SK-N-MC (cell line): ENCODE measurements around the gene RND1.
"Not testable (repeated sequence)": the region's sequence is repeated elsewhere in the genome, so short reads cannot be mapped to it uniquely, and the experiment has no call there.

Source experiments
- DNase-seq: peaks from one replicate; pipeline ENCODE4 v3.0.0-alpha.2; 2011; ENCODE audit warnings: low read depth, low spot score
- H3K27ac ChIP-seq: fragments of 200-600 bp; sonication (generic); 2 replicates; pipeline ENCODE4 v1.5.1; 2016; ENCODE audit warnings: mixed run types
- H3K36me3 ChIP-seq: fragments of 200-600 bp; sonication (generic); 2 replicates; pipeline ENCODE4 v1.6.1; 2017; ENCODE audit warnings: antibody characterized with exemption, low read length, mixed read lengths; ENCODE audit not compliant: insufficient read depth
- H3K4me3 ChIP-seq: fragments of 200-600 bp; sonication (generic); 2 replicates; pipeline ENCODE4 v1.5.1; 2016
- H3K9ac ChIP-seq: fragments of 200-600 bp; sonication (generic); 2 replicates; pipeline ENCODE4 v1.8.0; 2017; ENCODE audit warnings: mixed run types, mixed read lengths; ENCODE audit not compliant: insufficient read length
- H3K9me3 ChIP-seq: fragments of 200-600 bp; sonication (generic); 2 replicates; pipeline ENCODE4 v1.6.1; 2017; ENCODE audit warnings: low read depth, mild to moderate bottlenecking, antibody characterized with exemption, low read length, moderate library complexity, mixed read lengths
- EZH2 ChIP-seq: fragments of 200-600 bp; sonication (generic); IDR thresholded peaks from one replicate; pipeline ENCODE4 v1.6.1; 2017; ENCODE audit warnings: antibody characterized with exemption
- FOXP2 ChIP-seq: optimal IDR thresholded peaks from 2 replicates; pipeline ENCODE3; 2011; ENCODE audit warnings: mild to moderate bottlenecking, moderate library complexity; ENCODE audit not compliant: insufficient read depth; ENCODE audit errors: extremely low read length, control extremely low read depth
- POLR2AphosphoS5 ChIP-seq: IDR thresholded peaks from 2 replicates; pipeline ENCODE4 v1.6.1; 2012; ENCODE audit warnings: mild to moderate bottlenecking, low read depth, low read length, borderline replicate concordance

The RND1 gene

GRCh38 chr12:48859607-48860006 is 6.1 kb downstream of the RND1 start:
- Histone ChIP-seq H3K36me3 (no peaks in the 10 kb centered on the region), H3K27ac (no peak overlapping the region), H3K9ac (no peak overlapping the region), H3K9me3 (no peaks in the 10 kb centered on the region), H3K4me3 (no peak overlapping the region)
- DNase-seq: no peak
- TF ChIP-seq POLR2AphosphoS5: no peak
- TF ChIP-seq EZH2: no peak
- TF ChIP-seq FOXP2: no peak

GRCh38 chr12:48858043-48858442 is 7.6 kb downstream of the RND1 start:
- Histone ChIP-seq H3K9ac (no peak overlapping the region), H3K27ac (no peak overlapping the region), H3K9me3 (no peaks in the 10 kb centered on the region), H3K4me3 (no peak overlapping the region), H3K36me3 (no peaks in the 10 kb centered on the region)
- TF ChIP-seq POLR2AphosphoS5 (no peak), EZH2 (no peak), FOXP2 (no peak)
- no peak for DNase-seq

DNA sequence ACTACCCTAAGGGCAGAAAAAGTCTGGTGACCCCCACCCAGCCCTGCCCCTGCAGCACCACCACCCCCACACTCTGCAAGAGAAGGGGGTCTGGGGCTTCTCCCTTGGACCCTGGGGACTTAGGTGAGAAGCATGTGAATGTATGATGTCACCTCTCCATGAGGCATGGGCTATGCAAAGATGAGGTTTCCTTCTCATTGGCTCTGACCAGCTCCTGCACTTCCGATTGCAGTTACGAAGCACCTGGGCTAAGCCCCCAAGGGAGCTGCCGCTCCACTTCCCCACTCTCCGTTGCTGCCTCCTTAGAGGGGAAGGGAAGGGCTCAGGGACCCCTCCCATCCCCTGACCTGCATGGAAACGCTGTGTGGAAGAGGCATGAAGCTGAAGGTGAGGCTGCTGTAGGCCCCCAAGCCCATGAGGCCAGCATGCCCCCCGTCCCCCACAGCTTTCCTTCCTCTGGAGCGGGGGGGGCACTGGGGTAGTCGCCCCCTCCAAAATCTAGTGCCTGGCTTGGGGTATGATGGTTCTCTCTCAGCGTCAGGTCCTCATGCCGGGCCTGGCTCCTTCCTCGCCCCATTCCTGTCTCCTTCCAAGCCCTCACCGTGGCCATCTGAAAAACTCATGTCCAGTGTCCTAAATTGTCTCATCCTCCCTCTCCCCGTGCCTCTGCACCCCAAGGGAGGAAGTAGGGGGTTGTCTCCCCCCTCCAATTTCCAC is 8.2 kb downstream of the RND1 start:
- TF ChIP-seq FOXP2 (no peak), POLR2AphosphoS5 (no peak), EZH2 (no peak)
- Histone ChIP-seq H3K9me3 (no peaks in the 10 kb centered on the region), H3K9ac (no peak overlapping the region), H3K36me3 (no peaks in the 10 kb centered on the region), H3K27ac (no peak overlapping the region), H3K4me3 (no peak overlapping the region)
- DNase-seq: no peak

DNA sequence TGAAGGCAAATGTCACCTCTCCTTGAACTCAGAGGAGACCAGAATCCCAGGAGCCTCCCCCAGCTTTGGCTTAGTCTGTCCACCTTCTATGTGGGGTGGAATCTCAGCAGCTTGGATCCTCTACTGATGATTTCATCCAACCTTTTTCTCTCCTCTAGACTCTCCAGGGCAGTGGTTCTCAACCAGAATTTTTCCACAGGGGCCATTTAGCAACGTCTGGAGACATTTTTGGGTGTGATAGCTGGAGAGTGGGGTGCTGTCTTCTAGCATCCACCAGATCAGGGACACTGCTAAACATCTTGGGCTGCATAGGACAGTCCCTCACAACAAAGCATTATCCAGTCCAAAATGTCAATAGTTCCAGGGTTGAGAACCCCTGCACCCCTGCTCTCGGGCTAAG is 9.3 kb downstream of the RND1 start:
- H3K9ac ChIP-seq: no peak overlapping the region
- DNase-seq: no peak
- H3K36me3 ChIP-seq: no peaks in the 10 kb centered on the region
- H3K9me3 ChIP-seq: no peaks in the 10 kb centered on the region
- H3K27ac ChIP-seq: no peak overlapping the region
- no peak overlapping the region for H3K4me3 ChIP-seq
- TF ChIP-seq EZH2 (no peak), FOXP2 (no peak), POLR2AphosphoS5 (no peak)

GRCh38 chr12:48854932-48855331 is 10.7 kb downstream of the RND1 start:
- H3K4me3 ChIP-seq, H3K27ac ChIP-seq, H3K36me3 ChIP-seq, H3K9ac ChIP-seq, H3K9me3 ChIP-seq, DNase-seq: not testable (repeated sequence)

- Histone ChIP-seq H3K4me3 (no peak overlapping the region), H3K27ac (no peak overlapping the region), H3K9ac (no peak overlapping the region), H3K9me3 (no peaks in the 10 kb centered on the region), H3K36me3 (peaks cover 14% of the 10 kb centered on the region)
- TF ChIP-seq POLR2AphosphoS5 (no peak), EZH2 (no peak), FOXP2 (no peak)
- DNase-seq: no peak
These were observed 11.2 kb downstream of the RND1 start for GRCh38 chr12:48854488-48854887.

DNA sequence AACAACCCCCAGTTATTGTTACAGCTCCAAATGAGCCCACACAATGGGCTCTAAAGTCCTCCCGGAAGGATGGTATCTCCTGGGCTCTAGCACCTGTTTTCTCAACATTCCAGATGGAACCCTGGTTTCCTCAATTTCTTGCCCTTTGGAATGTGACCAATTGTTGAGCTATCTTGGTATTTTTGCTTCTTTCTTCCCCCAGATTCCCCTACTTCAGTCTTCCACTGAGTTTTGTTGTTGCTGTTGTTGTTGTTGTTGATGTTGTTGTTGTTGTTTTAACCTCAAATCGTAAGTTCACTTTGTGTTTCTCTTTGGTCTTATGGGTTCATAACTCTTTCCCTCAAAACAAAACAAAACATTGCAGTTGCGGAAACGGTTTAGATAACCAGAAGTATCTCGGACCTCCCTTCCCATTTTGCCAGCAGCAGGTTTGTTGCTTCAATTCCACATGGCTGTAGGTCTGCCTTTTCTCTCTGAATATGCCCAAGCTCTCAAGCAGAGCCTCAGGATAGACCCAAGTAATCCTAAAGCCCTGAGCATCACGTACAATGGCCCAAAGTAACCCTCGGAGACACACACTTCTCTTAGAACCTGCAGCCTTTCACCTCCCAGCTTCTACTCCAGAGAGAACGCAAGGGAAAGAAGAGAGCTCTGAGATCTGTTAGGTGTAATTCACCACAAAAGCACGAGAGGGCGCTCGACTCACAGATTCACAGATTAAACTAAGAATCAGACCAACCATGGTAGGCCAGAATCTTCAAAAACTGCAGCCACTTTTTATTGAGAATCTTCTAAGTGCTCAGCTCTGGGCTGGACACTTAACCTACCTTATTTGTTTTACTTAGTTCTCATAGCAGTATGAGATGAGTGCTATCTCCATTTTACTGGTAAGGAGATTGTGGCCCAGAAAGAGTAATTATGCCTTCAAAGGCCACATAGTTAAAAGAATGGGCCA is 12.7 kb downstream of the RND1 start:
- Histone ChIP-seq H3K4me3 (peak overlapping the region; percentile 96), H3K9me3 (no peaks in the 10 kb centered on the region), H3K9ac (peak overlapping the region; percentile 88), H3K27ac (0 out of 2 replicates have a peak overlapping the region, but pooled peaks have one; percentile 25), H3K36me3 (peaks cover 17% of the 10 kb centered on the region)
- no peak for TF ChIP-seq FOXP2
- peak; percentile 45; the same call in 1 of the 2 replicates for TF ChIP-seq POLR2AphosphoS5
- DNase-seq: peak; percentile 82

DNA sequence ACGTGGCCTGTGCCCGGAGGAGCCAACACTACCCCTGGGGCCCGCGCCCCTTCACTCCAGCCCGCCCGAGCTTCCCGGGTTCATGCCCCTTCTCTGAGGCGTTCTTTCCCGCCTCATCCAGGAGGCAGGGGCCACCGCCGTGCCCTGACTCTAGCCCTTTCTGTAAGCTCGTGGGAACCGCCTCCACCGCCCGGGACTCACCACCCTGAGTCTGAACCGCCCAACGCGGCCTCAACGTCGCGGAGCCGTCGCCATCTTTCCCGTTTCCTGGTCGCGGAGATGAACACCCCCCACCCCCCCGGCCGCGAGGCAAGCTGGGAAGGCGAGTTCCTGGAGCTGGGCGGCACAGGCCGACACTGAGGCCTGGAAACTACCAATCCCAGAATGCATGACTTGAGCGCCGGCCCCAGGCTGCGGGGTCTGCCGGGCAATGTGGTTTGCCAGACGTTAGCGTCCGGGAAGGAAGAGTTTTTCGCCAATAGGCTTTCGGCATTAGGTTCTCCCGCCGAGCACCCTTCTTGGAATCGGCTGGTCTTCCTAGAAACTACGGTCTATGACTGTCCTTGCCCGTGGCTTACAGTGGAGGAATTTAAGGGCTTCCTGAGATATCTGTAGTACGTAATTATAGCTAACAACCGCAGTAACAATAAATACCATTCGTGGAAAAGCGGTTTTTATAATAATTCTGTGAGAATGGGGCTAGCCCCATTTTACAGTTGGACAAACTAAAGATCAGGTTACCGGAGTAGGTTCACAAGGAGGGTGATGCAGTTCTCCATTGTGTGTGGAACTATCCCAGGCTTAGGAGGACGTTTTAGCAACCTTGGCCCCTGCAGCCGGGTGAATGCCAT is 13.6 kb downstream of the RND1 start, which contains the start of gene DDX23:
Gene DDX23 (minus strand): TSS at position 281 of the 851 bp plus-strand sequence. CDS start 6,381 bp downstream, outside the sequence.
- Histone ChIP-seq H3K9me3 (no peaks in the 10 kb centered on the region), H3K27ac (peak within 1 kb of the TSS; percentile 71), H3K9ac (peak within 1 kb of the TSS; percentile 94), H3K4me3 (peak within 1 kb of the TSS; percentile 96), H3K36me3 (peaks cover 17% of the 10 kb centered on the region)
- TF ChIP-seq EZH2 (no peak), POLR2AphosphoS5 (peak; percentile 79), FOXP2 (no peak)
- peak; percentile 80 for DNase-seq

DNA sequence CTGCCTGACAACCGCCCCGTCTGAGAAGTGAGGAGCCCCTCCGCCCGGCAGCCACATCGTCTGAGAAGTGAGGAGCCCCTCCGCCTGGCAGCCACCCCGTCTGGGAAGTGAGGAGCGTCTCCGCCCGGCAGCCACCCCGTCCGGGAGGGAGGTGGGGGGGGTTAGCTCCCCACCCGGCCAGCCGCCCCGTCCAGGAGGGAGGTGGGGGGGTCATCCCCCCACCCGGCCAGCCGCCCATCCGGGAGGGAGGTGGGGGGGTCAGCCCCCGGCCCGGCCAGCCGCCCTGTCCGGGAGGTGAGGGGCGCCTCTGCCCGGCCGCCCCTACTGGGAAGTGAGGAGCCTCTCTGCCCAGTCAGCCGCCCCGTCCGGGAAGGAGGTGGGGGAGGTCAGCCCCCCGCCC is 23.6 kb downstream of the RND1 start:
- not testable (repeated sequence) for H3K9ac ChIP-seq, H3K9me3 ChIP-seq, DNase-seq, H3K27ac ChIP-seq, H3K4me3 ChIP-seq
- H3K36me3 ChIP-seq: peaks cover 57% of the 10 kb centered on the region
